NCI-H2081 treated with DMSO at 0.1 percent for 48 hours (cell line): ENCODE data around the gene PZP.

Experiments
- DNase-seq: peaks from one replicate; lab custom pipeline; 2025; lab: John Stamatoyannopoulos, UW

PZP gene

DNA sequence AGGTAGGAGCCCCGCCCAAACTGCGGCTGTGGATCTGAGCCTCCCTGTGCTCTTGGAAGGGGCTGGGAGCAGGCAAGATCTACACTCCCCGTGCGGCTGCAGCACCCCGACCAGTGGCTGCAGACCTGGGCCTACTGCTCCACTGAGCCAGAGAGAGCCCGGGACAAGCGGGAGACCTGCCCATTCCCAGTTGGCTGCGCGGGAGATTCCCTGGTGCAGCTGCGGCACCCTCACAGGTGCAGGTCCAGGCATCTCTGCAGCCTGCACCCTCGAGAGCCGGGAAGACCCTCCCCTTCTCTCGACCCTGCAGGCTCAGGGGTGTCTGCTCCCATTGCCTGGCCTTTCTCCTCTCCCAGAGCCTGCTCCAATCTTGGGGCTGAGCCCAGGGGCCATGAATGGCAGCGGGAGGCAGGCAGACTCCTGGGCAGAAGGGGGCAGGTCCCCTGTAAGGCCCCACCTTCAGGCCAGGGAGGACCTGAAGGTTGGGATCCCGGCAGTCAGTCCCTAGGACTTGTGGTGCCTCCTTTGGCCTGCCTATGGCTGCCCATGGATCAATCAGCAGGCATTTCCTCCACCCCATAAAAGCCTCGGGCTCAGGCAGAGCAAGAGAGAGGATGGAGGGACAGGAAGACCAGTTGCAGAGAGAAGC lies 83.7 kb downstream of the PZP start:
- no peak for DNase-seq

DNA sequence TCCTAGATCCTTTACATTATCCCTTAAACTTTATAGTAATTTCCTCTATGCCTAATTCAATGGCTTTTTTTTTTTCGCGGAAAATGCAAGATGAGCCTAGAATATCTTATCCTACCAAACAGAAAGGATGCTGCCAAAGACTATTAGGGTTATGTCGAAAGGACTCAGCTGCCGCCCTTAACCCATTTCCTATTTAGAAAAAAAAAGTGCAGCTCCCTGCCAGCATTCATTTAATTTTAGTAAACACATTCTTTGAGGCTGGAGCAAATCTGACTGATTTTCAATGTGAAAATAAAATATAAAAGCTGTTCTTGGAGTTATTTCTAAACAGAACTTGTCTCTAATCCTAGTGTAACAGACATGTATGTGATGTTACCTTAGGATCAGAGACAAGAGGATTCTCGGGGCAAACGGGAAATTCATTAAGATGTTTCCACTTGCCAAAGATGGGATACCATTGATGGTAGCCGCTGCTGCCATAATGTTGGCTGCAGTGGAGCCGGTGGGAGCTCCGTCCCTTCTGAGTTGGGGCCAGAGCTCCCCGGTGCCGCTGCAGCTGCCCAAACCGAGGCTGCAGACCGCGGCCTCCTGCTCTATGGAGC lies 84.3 kb downstream of the PZP start:
- DNase-seq: no peak

DNA sequence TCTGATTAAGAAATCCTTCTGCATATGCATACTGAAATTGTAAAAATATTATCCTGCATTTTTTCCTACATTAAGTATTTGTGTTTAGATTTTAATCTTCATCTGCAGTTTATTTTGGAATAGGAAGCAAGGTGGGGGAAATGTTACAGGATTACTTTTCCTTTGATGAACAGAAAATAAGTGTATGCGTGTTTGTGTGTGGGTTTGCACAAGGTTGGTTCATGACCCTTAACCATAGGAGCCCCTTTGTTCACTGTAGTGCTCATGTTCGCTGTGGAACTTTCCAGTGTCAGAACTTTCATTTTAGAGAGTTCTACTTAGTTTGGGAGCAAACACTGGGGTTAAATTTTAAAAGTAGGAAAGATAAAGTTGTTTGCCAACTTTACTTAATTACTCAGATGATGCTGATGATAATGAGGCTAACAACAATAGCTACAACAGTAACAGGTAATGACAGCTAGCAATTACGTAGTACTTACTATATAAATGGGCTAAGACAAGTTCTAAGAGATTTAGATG lies 86.0 kb downstream of the PZP start:
- no peak for DNase-seq

DNA sequence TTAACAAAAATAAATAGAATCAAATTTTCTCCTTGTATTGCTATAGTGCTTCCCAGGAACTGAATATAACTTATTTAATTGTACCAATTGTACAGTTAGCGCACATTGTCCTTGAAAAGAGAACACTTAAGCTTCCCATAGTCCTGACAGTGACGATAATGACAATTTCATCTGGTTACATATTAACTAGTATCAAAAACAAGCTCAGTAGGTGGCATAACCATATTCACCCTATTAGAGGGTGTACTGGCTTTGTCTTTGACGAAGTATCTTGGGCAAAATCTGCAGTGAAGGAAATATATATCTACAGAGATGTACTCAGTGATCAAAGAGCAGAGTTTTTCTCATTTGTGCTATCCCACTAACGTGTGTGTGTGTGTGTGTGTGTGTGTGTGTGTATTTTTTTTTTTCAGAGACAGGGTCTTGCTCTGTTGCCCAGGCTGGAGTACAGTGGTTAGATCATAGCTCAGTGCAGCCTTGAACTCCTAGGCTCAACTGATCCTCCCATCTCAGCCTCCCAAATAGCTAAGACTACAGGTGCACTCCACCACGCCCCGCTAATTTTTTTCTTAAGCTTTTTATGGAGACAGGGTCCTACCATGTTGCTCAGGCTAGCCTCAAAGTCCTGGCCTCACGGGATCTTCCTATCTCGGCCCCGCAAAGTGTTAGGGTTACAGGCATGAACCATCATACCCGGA lies 87.6 kb downstream of the PZP start:
- no peak for DNase-seq

DNA sequence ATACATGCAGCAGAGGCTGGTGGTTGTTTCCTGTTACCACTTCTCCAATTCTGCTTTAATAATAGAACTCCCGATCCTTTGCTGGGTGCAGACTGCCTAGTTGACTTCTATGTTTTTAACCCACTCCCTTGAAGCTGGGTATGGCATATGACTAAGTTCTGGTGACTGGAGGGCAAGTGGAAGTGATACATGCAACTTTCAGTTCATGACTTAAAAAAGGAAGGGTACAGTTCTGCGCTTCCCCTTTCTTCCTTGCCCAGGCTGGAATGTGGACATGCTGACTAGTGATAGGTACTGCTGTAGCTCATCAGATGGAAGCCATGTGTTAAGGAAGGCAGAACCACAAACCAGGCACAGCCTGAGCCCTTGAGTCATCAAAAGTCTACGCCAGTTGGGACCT lies 90.0 kb downstream of the PZP start:
- DNase-seq: no peak

DNA sequence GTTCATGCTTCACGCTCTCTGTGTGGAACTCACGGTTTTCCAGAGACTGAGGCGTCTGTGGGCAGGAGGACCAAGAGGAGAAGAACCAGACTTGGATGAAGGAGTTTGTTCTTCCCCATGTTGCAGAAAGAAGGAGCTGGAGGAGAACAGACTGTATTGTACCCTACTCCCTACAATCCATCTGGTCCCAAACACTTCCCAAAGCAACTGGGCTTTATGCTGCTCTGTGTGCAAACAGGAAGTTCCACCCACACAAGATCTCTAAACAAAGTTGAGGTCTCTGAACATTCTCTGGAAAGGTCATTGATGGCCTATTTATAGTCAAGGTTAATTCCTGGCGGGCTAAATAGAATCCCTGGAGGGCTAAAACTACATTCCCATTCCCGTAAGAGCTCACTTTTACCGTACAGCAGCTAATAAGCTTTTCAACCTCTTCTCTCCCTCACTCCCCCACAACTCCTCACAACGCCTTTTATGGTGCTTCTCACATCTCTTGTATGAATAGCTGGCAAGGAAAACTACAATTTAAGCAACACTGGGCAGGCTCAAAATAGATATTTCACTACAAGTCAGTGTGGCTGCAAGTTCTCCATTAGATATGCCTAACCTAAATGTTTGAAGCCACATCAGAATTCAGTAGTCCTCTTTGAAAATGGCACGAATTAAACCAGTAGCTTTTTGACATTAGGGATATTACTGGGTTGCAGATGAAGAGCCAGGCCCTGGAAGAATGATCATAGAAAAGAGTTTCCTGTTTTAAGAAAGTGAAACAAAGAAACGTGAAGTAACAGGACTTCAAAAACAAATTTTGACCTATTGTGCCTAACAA lies 92.2 kb downstream of the PZP start, which contains the start of gene A2M:
Gene A2M (minus strand): TSS at position 189 of the 829 bp plus-strand sequence. CDS start 70 bp downstream, at position 119.
- DNase-seq: no peak

DNA sequence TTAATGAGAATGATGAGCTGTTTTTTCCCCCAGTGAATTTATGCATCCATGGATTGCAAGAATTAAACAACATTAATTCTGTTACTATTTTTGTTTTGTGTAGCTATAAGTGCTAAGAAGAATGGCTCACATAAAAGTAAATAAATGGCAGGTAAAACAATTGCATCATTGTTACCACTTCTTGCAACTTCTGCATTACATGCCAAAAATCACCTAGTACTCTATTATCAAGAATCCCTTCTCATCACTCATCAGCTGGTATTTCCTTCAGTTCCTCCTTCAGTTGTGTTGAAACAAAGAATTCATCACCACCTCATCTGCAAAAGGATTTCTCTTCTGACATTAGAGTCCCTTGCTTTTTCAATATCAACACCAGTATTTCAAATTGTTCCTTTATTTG lies 93.2 kb downstream of the PZP start:
- DNase-seq: no peak

DNA sequence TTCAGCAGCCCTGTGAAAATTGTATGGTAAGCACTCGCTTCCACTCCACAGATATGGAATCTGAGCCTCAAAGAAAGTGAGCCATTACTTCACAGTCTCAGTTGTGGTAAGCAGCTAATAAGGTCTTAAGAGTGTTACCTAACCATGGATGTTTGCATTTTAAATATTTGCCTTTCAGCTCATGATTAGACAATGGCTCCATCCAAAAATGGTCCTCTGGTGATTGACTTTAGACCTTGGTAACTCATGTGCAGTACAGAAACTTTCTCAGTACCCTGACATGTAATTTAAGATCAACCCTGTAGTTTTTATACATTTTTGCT lies 94.2 kb downstream of the PZP start:
- DNase-seq: no peak

DNA sequence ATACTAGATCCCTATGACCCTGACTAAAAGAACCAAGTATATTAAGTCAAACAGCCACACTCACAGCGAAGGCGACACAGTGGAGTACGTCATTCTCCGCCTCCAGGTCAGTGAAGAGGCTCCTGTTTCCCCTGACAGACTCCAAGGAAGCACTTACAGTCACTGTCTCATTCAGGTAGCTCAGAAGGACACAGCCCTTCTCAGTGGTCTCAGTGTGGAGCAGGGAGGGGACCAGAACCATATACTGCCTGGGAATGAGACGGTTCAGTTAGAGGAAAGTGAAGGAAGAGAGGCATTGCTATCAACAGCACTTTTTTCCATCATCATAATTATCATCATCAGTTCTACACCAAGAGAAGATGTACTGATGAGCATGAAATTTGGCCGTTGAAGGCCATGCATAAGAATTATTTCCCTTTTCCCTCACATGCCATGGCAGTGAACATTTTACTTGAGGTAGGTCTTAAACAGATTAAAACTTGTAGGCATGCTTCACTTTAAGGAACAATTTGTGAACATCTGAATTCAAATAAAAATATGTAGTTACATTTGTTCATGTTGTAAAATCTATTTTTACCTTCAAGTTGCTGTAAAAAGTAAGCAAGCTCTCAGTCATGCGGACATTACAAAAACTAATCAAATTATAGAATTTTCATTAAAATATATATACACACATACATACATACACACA lies 94.8 kb downstream of the PZP start:
- DNase-seq: no peak

DNA sequence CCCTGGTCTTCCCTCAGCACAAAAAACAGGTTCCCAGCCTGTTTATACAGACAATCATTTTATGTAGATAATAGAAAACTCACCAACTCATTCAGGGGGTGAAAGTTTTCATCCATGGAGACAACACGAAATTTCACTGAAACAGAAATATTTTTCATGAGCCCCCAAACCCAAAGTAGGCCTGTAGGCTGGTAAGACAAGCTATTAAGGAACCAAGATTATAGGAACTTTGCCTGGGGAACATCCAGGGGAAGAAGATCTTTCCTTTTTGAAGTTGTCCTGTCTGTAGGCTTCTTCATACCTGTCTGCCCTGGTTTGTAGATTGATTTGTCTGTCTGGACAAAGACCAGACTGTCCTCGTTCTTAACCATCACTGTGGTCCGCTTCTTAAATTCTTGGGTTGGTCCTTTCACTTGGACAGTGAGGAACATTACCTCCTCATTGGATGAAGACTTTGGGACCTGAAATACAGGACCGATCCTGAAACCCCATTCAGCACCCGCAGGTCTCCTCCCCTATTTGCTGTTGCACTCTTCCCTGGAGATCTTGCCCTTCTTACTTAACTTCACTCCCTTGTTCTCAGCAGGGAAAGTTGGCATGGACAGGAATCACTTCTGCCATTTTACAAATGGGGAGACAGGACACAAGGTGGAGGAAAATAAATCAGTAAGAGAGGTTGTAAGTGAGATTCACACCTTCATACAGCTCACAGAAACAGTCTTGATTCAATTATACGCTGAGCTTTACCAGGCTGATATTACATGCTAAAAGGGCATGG lies 95.9 kb downstream of the PZP start:
- DNase-seq: no peak

DNA sequence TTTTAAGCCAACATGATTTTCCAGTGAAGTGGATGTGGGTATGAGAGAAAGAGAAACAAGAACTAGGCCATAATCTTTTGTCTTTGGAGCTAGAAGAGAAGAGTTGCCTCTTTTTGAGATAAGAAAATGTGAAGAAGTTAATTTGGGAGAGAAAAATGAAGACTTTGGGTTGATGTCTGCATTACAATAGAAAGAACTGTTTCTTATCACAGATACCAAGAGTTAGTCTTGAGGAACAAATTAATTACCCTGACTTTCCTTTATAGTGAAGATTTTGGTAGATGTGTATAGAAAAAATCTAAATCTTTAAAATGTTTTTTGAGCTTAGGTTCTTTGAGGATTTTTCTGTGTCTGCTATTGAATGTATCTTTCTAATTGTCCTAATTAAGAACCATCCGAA lies 96.7 kb downstream of the PZP start:
- no peak for DNase-seq

DNA sequence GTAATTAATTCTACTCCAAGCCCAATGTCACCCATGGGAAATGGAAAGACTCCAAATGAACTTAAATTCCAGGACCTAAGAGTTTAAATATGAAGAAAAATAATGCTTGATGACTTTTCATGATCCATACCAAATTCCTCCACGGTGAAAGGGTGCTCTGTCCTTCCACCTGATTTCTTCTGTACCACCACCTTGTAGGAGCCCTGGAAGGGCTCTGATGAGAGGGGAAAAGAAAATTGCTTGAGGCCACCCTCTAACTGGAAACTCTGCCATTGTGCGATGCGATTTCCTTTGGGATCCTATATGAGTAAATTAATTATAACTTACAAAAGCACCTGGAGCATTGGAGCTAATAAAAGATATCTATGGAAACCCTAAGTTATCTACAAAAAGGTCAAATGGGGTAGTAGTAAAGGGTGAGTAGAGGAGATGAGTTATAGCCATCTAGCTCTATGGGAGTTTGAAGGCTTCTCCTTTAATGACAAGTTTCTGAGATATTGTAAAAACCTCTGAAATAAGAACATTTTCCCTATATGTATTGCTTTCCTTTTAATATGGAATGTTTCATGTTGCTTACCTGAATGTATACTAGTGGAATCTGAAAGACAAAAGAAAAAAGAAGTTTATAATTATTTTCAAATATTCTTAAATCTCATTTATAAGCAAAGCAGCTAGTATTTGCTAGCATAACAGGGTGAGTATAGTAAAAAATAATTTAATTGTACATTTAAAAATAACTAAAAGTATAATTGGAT lies 98.3 kb downstream of the PZP start:
- DNase-seq: no peak

DNA sequence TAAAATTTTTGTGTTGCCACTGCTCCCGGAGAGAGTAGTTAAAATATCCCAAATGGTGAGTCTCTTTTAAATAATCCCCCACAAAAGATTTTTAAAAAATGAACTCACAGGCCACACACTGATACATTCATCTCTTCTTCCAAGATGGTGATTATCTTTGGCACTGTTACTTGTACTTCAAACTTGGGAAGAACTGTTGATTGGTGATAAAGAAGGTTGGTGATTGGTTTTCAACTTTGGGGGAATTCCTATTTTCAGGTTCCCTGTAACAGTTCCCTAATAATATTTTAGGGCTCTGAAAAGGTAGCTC lies 99.0 kb downstream of the PZP start:
- DNase-seq: no peak

DNA sequence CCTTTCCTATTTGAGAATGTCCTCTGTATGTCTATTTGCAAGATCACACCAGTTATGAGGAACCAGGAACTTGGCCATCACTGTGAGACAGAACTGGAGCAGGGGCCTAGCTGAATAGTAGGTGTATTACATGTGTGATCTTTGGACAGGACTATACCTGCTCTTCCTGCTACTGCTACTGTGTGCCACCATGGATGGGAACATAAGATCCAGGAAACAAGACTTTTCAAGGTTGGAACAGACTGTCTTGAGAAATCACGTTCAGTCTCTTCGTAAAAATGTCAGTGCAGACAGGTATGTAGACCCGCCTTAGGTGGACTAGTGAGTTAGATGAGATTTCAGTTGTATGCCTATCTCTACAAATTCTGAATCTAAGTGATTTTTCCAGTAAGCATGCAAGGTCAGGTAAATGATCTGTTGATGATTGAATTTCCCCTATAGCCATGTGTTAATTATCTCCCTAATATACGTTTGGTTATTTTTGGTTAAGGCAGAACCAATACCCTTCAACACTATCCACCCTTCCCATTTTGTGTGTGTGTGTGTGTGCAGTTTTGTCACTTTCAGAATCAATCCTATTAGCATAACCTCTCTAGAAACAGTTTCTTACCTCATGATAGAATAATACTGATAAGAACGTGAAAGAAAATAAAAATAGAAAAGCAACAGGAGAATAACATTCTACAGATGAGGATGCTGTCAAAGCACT lies 99.5 kb downstream of the PZP start:
- no peak for DNase-seq

DNA sequence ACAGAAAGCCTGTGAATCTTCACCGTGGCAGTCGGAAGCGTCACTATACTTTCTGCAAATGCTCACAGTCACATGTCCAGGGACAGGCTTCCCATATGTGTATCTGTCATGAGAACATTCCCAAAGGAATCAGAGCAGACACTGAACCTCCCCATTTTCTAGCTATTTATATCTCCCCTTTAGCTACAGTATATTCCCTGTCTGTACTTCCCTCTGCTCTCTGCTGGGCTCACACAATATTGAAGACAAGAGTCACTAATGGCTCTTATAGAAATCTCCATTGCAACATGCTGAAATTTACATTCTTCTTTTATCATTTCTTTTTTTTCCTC lies 100.7 kb downstream of the PZP start:
- no peak for DNase-seq

DNA sequence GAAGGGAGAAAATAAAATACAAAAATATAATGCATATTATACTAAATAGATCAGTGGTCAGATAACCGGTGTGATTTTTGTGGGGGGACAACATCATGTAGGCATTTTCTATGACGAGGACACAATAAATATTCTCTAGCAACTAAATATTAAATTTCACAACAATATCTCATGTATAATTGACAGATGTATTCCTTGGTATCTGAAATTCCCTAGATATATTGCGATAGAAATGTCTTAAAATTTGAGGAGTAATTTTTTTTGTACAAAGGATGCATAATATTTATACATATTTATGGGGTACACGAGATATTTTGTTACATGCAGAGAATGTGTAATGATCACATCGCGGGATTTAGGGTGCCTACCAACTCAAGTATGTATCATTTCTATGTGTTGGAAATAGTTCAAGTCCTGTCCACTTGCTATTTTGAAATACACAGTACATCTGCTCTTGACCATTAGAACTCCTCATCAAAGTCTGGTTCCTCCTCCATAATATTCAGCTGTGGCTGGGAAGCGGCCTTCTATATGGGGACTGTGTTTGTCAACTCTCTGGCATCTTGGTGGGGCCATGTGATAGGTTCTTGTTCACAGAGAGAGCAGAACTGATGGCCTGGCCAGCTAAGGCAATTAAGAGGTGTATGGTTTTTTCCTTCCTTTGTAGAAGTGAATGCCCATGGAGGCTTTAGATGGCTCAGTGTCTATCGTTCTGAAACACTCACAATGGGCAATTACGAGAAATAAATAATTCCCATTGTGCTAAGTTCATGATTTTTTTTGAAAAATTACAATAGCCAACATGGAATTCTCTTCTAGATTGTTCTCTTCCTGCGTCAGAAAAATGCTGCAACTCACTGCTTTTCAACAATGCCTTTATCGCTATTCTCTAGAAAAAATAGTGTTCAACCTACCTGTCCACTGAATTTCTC lies 101.3 kb downstream of the PZP start:
- DNase-seq: no peak

DNA sequence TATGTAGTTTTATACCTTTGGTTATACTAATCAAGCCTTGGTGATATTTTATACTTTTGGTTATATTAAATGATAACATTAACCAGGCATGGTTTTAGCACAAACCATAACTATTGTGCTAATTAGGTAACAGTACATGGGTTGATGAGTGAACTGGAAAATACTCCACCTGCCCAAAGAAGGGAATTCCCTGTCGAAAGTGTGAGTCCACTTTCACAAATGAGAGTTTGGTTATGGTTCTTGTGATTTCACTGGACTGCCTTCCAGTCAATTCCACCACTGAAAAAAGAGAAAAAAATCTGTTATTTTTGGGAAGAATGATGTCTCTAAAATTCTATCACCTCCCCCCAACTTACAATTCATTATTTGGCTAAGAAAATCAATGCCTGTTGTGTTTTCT lies 102.1 kb downstream of the PZP start:
- no peak for DNase-seq

DNA sequence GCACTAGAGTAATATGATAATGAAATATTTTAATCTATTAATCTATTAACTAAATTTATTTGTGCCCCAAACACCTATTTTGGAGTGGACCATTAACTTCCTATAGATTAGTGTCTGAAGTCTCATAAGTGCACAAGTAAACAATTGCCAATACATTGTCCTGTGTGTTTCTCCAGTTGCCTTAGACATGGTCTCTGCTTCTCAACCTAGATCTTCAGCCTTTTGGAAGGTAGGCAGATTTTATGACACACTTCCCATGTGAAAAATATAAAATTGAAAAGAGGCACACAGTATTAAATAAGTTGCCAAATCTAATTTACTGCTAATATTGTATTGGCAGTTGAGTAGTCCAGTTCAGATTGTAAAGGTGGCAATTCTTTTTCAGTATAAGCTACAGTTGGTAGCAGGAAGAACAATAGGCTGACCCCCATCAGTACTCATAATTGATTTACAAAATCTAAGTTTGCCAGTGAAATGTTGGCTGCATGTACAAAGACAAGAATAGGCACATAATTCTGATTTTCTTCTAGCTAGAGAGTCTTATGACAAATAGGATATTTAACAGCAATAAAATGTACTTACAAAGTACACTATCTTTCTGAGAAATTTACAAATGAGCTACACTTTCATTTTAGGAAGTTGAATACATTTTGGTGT lies 103.3 kb downstream of the PZP start:
- DNase-seq: no peak
